ENCODE measurements around the gene TMC6.
A peak's percentile ranks its signal among the peaks of the same experiment; 100 is the strongest.
"Not testable (repeated sequence)": the region's sequence is repeated elsewhere in the genome, so short reads cannot be mapped to it uniquely, and the experiment has no call there.

The TMC6 gene

DNA sequence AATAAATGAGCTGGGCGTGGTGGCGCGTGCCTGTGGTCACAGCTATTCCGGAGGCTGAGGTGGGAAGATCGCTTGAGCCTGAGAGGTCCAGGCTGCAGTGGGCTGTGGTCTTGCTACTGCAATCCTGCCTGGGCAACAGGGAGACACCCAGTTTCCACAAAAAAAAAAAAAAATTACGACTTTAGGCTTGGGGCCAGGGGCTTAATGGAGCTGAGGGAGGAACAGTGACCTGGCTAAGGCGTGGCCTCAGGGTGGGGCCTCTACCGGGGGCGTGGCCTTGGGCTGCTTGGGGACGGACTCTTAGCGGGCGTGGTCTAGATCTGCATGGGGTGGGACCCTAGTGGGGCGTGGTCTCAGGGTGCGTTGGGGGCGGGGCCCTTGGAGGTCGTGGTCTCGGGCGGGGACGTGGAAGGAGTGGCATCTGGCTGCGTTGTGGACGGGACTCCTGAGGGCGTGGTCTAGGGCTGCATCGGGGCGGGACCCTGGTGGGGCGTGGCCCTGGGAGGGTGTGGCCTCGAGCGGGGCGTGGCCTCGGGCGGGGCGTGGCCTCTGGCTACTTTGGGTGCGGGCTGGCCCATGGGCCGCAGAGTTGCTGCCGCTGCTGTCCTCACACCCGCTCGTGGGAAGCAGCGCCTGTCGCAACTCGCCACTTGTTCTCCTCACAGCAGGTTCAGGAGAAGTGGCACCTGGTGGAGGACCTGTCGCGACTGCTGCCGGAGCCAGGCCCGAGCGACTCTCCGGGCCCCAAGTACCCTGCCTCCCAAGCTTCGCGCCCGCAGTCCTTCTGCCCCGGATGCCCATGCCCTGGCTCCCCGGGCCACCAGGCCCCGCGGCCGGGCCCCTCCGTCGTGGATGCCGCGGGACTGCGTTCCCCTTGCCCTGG, 11.9 kb upstream of the TMC6 start:
- CTCF ChIA-PET: interaction anchor here (0.6 to 0.7 kb wide), 3 partner anchors 40 to 186 kb away, joined by 3 to 8 read pairs (median 4); no protein-coding TSS in a partner anchor
- DNase-seq (ENCODE audit: low spot score): peak; percentile 96
- POLR2A ChIA-PET (ENCODE audit: low non-redundant PET): interaction anchor here (0.7 kb wide), 1 partner anchor 42 kb away, joined by 3 read pairs; no protein-coding TSS in a partner anchor
- peak overlapping the region; percentile 92 for H3K27ac ChIP-seq
- no peak for TF ChIP-seq CTCF (conservative IDR thresholded peaks at IDR 0.05; ENCODE audit: low read depth)

- not testable (repeated sequence) for DNase-seq (ENCODE audit: low spot score)
- ChIA-PET POLR2A (ENCODE audit: low non-redundant PET) (interaction anchor here (0.7 kb wide), 1 partner anchor 42 kb away, joined by 3 read pairs; no protein-coding TSS in a partner anchor), CTCF (interaction anchor here (0.6 to 0.7 kb wide), 3 partner anchors 41 to 185 kb away, joined by 3 to 8 read pairs (median 4); no protein-coding TSS in a partner anchor)
- peak overlapping the region; percentile 92 for H3K27ac ChIP-seq
Measured at GRCh38 chr17:78139861-78140168, 11.3 kb upstream of the TMC6 start.

DNA sequence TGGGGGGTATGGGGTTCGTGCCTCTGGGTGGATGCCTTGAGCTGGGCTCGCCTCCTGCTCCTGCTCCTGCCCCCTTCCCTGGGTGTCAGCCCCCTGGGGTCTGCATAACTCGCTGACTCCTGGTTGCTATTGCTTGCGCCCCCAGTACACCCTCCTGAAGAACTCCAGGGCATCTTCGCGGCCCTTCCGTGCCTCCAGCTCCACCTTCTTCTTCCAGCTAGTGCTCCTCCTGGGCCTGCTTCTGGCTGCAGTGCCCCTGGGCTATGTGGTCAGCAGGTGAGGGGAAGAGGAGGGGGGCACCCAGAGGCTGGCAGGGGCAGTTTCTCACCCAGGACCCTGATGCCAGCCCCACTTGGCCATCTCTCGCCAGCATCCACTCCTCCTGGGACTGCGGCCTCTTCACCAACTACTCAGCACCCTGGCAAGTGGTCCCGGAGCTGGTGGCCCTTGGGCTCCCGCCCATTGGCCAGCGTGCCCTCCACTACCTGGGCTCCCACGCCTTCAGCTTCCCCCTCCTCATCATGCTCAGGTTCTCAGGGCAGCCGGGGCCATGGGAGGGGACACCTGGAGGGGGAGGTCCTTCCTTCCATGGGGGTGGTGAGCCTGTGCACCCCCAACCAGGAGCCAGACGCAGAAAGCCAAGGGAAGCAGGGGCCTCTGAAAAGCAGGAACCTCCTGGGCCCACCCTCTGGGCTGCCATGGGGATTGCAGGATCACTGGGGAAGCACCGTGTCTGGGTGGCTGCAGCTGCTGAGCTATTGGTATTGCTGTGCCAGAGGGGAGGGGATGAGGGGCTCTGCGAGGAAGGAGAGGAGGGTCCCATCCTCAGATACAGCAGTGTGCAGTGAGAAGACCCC, 9.9 kb upstream of the TMC6 start:
- CTCF ChIA-PET: interaction anchor here (0.6 to 1.7 kb wide), 5 partner anchors 9 to 99 kb away, joined by 3 to 6 read pairs (median 4); partner anchors contain the start of gene TMC8
- DNase-seq (ENCODE audit: low spot score): no peak
- H3K27ac ChIP-seq: peak overlapping the region; percentile 92
- POLR2A ChIA-PET (ENCODE audit: low non-redundant PET): interaction anchor here (0.6 kb wide), 1 partner anchor 29 kb away, joined by 7 read pairs; no protein-coding TSS in a partner anchor
- no peak for TF ChIP-seq CTCF (conservative IDR thresholded peaks at IDR 0.05; ENCODE audit: low read depth)

GRCh38 chr17:78137392-78138203, 9.0 kb upstream of the TMC6 start:
- POLR2A ChIA-PET (ENCODE audit: low non-redundant PET): interaction anchor here (0.6 kb wide), 1 partner anchor 30 kb away, joined by 7 read pairs; no protein-coding TSS in a partner anchor

GRCh38 chr17:78135858-78136500, 7.4 kb upstream of the TMC6 start:
- H3K27ac ChIP-seq: no peak overlapping the region
- CTCF ChIA-PET: interaction anchor here (0.6 kb wide), 1 partner anchor 23 kb away, joined by 3 read pairs; no protein-coding TSS in a partner anchor
- DNase-seq (ENCODE audit: low spot score): no peak
- TF ChIP-seq CTCF (conservative IDR thresholded peaks at IDR 0.05; ENCODE audit: low read depth): no peak
- POLR2A ChIA-PET (ENCODE audit: low non-redundant PET): no interaction called here

More at GRCh38 chr17:78137392-78138203, 9.0 kb upstream of the TMC6 start:
- DNase-seq (ENCODE audit: low spot score): no peak
- CTCF ChIA-PET: interaction anchor here (1.1 to 1.7 kb wide), 4 partner anchors 8 to 41 kb away, joined by 3 to 6 read pairs (median 4); partner anchors contain the start of gene TMC8
- peak overlapping the region; percentile 92; the same call in 1 of the 2 replicates for H3K27ac ChIP-seq
- peak; percentile 37 for TF ChIP-seq CTCF (conservative IDR thresholded peaks at IDR 0.05; ENCODE audit: low read depth)

DNA sequence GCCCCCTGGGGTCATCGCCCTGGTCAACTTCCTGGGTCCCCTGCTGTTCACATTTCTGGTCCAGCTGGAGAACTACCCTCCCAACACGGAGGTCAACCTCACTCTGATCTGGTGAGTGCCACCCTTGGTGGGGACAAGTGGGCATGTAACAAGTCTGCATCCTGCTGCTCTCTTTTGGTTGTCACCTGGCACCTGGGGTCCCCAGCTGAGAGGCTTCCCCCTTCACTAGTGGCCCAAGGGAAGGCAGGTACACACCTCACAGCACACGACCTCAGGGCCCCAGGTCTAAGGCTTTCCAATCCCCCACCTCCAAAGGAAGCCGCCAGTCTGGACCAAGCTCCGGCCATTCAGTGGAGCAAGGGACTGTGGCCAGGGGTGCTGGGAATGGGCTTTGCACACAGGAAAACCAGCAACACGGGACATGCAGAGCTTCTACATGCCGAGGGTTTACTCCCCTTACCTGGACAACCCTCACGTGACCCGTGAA, 6.4 kb upstream of the TMC6 start:
- no peak for TF ChIP-seq CTCF (conservative IDR thresholded peaks at IDR 0.05; ENCODE audit: low read depth)
- DNase-seq (ENCODE audit: low spot score): no peak
- ChIA-PET POLR2A (ENCODE audit: low non-redundant PET) (no interaction called here), CTCF (interaction anchor here (0.6 to 1.3 kb wide), 5 partner anchors 10 to 834 kb away, joined by 3 read pairs; no protein-coding TSS in a partner anchor)
- no peak overlapping the region for H3K27ac ChIP-seq
